Breast epithelium (tissue), 3 donors: ENCODE data around the gene IQGAP2.

Source experiments
- CTCF ChIP-seq, 3 donors: fragments of 450-650 bp; IDR thresholded peaks; one replicate each; pipeline ENCODE4 v1.5.1; 2016 to 2017; ENCODE audit warnings: antibody characterized with exemption in 3 of 3, mild to moderate bottlenecking in 3 of 3, moderate library complexity in 3 of 3
- POLR2A ChIP-seq: fragments of 450-650 bp; IDR thresholded peaks from one replicate; pipeline ENCODE4 v1.6.1; 2016; ENCODE audit warnings: antibody characterized with exemption, mild to moderate bottlenecking, moderate library complexity
- POLR2AphosphoS5 ChIP-seq, 3 donors: sonication (generic); formaldehyde crosslinking; IDR thresholded peaks; one replicate each; pipeline ENCODE4 v1.6.1; 2017; ENCODE audit warnings: antibody characterized with exemption in 3 of 3

- TF ChIP-seq POLR2AphosphoS5 (IDR thresholded peaks at IDR 0.05) (no peak), CTCF (IDR thresholded peaks at IDR 0.05) (no peak), POLR2A (no peak)
Measured at GRCh38 chr5:76694317-76694716, 291.2 kb downstream of the IQGAP2 start.
